GM18868 (cell line): ENCODE data around the gene LDLR.
"Not testable (repeated sequence)": the region's sequence is repeated elsewhere in the genome, so short reads cannot be mapped to it uniquely, and the experiment has no call there.

Experiments used
- ATAC-seq: cut with Tn5 transposase; IDR thresholded peaks from one replicate; pipeline ENCODE4 v1.9.1; 2021; ENCODE audit warnings: mild to moderate bottlenecking, moderate library complexity; ENCODE audit not compliant: unreplicated experiment

Gene LDLR

GRCh38 chr19:11103667-11104066, 14.4 kb downstream of the LDLR start:
- ATAC-seq: not testable (repeated sequence)

- no peak for ATAC-seq
These were observed 15.9 kb downstream of the LDLR start for GRCh38 chr19:11105014-11105636.

- no peak for ATAC-seq
These were observed 17.2 kb downstream of the LDLR start for GRCh38 chr19:11106477-11106876.

- no peak for ATAC-seq
These were observed 19.5 kb downstream of the LDLR start for GRCh38 chr19:11108746-11109145.

- ATAC-seq: no peak
These were observed 22.0 kb downstream of the LDLR start for GRCh38 chr19:11111117-11111770.

GRCh38 chr19:11111771-11112144, 22.5 kb downstream of the LDLR start:
- no peak for ATAC-seq

GRCh38 chr19:11113140-11113708, 24.0 kb downstream of the LDLR start:
- ATAC-seq: no peak

GRCh38 chr19:11115042-11115441, 25.8 kb downstream of the LDLR start:
- no peak for ATAC-seq

- ATAC-seq: no peak
These were observed 26.7 kb downstream of the LDLR start for GRCh38 chr19:11115895-11116446.

- ATAC-seq: no peak
These were observed 27.2 kb downstream of the LDLR start for GRCh38 chr19:11116507-11116906.

GRCh38 chr19:11121963-11122362, 32.7 kb downstream of the LDLR start:
- ATAC-seq: not testable (repeated sequence)

GRCh38 chr19:11123114-11123513, 33.9 kb downstream of the LDLR start:
- no peak for ATAC-seq

- not testable (repeated sequence) for ATAC-seq
These were observed 34.9 kb downstream of the LDLR start for GRCh38 chr19:11124157-11124556.

- no peak for ATAC-seq
These were observed 36.9 kb downstream of the LDLR start for GRCh38 chr19:11125994-11126685.

- no peak for ATAC-seq
These were observed 38.6 kb downstream of the LDLR start for GRCh38 chr19:11127905-11128304.

- no peak for ATAC-seq
These were observed 41.7 kb downstream of the LDLR start for GRCh38 chr19:11130824-11131455.

- no peak for ATAC-seq
These were observed 42.2 kb downstream of the LDLR start for GRCh38 chr19:11131471-11131870.

- ATAC-seq: no peak
These were observed 47.3 kb downstream of the LDLR start for GRCh38 chr19:11136400-11137101.

GRCh38 chr19:11137542-11138384, 48.5 kb downstream of the LDLR start:
- no peak for ATAC-seq
